Activated naive CD8-positive, alpha-beta T cell treated with anti-CD3 and anti-CD28 coated beads for 36 hours (primary cell): Measurements from ENCODE around the gene TRIM52. TPM values are rescaled to one million over a fixed set of nuclear protein-coding genes. Genes with fewer than 3 reads are reported as not detected.

Experiments used
- DNase-seq: peaks from one replicate; pipeline ENCODE4 v3.0.0; 2021
- H3K27ac Mint-ChIP-seq: one replicate; pipeline ENCODE4 v1.8.0; 2022; ENCODE audit warnings: mild to moderate bottlenecking, moderate library complexity, mixed read lengths
- H3K27me3 Mint-ChIP-seq: one replicate; pipeline ENCODE4 v1.8.0; 2022; ENCODE audit warnings: mild to moderate bottlenecking, mixed read lengths
- H3K36me3 Mint-ChIP-seq: one replicate; pipeline ENCODE4 v1.8.0; 2021; ENCODE audit warnings: mild to moderate bottlenecking, mixed read lengths
- H3K4me1 Mint-ChIP-seq: one replicate; pipeline ENCODE4 v1.8.0; 2021; ENCODE audit warnings: mixed read lengths
- H3K4me3 Mint-ChIP-seq: one replicate; pipeline ENCODE4 v1.8.0; 2022; ENCODE audit warnings: mild to moderate bottlenecking, moderate library complexity, mixed read lengths
- H3K9me3 Mint-ChIP-seq: one replicate; pipeline ENCODE4 v1.8.0; 2022; ENCODE audit warnings: mixed read lengths
- total RNA-seq, 2 experiments: library from RNA; stranded (reverse); gene quantifications; one replicate each; pipeline ENCODE4 v1.2.3, GENCODE V29; 2021

TRIM52 gene
- total RNA-seq, 2 experiments from 2014 or later: 9.6 to 11.2 TPM

DNA sequence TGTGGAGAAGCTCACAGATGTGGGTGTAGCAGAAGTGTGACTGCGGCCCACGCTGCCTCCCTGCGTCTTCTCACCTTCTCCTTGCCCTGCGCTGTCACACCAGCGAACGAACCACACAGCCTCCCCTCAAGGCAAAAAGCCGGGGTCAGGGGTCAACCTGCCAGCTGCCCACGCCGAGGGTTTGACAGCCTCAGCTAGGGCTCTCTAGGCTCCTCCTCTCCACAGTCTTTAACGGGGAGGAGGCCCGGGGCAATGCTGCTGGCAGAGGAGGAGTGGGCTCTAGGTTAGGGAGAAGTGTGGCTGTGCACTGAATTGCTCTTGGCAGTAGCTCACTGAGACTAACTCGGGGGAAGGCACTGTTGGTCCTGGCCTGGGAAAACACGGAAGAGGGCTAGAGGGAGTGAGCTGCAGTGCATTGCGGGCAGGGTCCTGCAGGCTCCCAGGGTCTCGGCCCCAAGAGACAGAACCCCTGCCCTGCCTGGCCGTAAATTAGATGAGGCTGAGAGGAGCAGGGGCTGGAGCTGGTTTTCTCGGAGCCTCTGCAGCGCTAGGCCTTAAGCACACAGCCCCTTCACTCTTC lies 4.2 kb upstream of the TRIM52 start:
- Mint-ChIP-seq H3K9me3 (no peaks in the 10 kb centered on the region), H3K36me3 (peaks cover 13% of the 10 kb centered on the region), H3K27ac (no peak overlapping the region), H3K4me1 (no peaks in the 10 kb centered on the region), H3K27me3 (no peaks in the 10 kb centered on the region), H3K4me3 (no peak overlapping the region)
- no peak for DNase-seq

DNA sequence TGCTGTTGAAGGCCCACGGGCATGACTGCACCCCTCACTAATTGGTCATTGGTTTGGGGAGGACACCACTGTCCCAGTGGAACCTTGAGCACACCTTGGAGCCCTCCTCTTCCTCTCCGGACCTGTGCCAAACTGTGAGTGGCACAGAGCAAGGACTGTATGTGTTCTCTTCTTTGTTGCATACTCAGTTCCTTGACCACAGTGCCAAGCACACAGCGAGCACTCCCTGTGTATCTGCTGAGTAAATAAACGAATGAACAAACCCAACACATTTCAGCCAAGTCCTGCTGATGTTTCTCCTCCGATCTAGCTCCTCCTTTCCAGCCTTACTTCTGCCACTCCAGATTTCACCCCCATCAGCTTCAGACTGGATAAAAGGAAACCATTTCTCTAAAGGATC lies 2.7 kb upstream of the TRIM52 start:
- H3K9me3 Mint-ChIP-seq: no peaks in the 10 kb centered on the region
- H3K36me3 Mint-ChIP-seq: peaks cover 16% of the 10 kb centered on the region
- H3K4me3 Mint-ChIP-seq: no peak overlapping the region
- no peak for DNase-seq
- peak overlapping the region; percentile 49 for H3K27ac Mint-ChIP-seq
- peaks cover 7% of the 10 kb centered on the region for H3K4me1 Mint-ChIP-seq
- no peaks in the 10 kb centered on the region for H3K27me3 Mint-ChIP-seq

DNA sequence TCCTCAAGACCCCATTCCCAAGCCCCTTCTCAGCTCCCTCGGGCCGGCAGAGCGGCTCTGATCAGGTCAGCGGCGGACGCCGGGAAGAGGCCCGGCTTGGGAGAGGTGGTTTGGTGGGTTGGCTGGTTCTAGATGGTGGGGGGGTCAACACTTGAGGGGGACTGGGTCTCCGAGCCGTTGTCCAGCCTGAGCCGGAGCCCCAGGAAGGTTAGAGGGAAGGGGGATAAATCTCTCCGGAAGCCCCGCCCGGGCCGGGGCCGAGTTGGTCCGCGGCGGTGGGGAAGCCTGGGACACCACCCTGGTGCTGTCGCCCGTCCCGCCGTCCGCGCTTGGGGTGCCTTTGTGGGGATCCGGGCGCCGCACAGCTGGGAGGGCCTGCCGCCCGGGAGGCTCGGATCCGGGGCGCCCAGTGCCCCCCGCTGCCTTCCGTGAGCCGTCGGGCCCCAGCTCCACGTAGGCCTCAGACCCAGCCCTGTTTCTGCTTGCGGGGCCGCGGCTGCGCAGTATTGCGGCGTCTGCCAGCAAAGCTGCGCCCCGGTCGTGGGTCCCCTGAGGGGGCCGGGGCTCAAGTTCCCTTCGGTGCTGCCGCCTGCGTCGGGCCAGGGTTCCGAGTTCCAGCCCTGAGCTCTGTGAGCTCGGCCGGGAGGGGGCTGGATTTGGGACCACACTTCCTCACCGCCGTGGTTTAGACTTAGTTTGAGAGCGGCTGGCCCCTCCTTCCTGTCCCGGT lies 542 bp upstream of the TRIM52 start:
- Mint-ChIP-seq H3K27me3 (no peaks in the 10 kb centered on the region), H3K27ac (peak overlapping the region; percentile 92), H3K36me3 (peaks cover 31% of the 10 kb centered on the region), H3K4me3 (peak overlapping the region; percentile 93), H3K4me1 (peaks cover 22% of the 10 kb centered on the region), H3K9me3 (no peaks in the 10 kb centered on the region)
- DNase-seq: peak; percentile 77

DNA sequence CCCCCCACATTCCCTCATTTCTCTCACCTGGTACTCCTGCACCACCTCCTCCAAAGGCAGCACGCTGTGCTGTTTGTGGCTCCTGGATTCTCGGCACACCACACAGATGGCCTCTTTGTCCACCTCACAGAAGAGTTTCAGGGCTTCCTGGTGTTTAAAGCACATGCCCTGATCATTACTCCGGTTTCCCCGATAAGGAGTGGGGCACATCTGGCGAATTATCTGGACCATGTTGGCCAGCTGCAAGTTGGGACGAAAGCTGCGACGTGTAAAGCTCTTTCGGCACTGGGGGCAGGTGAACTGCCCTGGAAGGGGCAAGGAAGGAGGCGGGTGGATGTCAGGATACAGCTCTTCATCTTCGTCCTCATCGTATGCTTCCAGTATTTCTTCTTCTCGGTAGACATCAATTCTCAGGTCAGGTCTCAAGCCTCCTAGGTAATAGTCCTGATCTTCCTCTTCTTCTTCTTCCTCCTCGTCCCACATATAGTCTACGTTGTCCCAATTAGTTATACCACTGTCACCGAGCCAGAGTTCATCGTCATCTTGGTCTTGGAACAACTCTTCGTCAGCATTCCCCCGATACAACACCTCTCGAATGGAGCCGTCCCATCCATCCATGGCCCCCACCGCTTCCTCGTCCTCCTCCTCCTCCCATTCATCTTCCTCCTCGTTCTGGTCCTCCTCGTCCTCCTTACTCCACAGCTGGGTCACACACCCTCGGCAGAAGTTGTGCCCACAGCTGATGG lies 796 bp downstream of the TRIM52 start:
- Mint-ChIP-seq H3K27ac (peak overlapping the region; percentile 92), H3K27me3 (no peaks in the 10 kb centered on the region), H3K4me1 (peaks cover 34% of the 10 kb centered on the region), H3K9me3 (no peaks in the 10 kb centered on the region), H3K4me3 (peak overlapping the region; percentile 93), H3K36me3 (peaks cover 43% of the 10 kb centered on the region)
- DNase-seq: no peak

DNA sequence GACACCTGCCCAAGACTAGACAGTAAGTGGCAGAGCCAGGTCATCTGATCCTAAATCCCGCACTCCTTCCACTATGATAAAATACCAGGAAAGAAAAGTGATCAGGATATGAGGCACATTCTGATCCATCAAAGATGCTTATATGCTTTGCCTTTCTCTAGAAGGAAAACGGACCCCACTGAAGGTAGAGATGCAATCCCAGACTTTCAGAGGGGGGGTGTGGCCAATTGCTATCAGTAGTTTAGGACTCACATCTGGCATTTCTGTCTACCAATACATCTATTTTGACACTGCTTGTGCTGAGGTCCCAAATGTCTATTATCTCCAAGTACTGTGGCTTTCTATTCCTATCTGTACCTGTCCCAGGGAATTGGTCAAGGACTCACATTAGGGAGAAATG lies 1.7 kb downstream of the TRIM52 start:
- H3K4me3 Mint-ChIP-seq: peak overlapping the region; percentile 93
- peaks cover 49% of the 10 kb centered on the region for H3K36me3 Mint-ChIP-seq
- peaks cover 42% of the 10 kb centered on the region for H3K4me1 Mint-ChIP-seq
- H3K27me3 Mint-ChIP-seq: no peaks in the 10 kb centered on the region
- no peak for DNase-seq
- H3K27ac Mint-ChIP-seq: no peak overlapping the region
- H3K9me3 Mint-ChIP-seq: no peaks in the 10 kb centered on the region

DNA sequence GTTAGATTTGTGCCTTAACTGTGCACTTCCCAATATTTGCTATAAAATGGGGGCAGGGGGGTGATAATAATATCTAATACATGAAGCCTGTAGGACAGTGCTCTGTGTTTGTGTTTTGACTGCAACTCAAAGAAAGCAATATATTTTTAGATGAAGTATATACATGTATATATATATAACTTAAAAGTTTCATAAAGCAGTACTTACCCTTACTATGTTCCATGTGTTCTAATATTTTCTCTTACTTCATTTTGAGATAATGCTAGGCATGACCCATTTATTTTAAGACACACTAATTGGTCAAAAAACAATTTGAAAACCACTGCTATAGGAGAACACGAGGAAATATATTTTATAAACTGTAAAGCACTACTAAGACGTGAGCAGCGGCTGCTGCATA lies 2.4 kb downstream of the TRIM52 start:
- H3K27me3 Mint-ChIP-seq: no peaks in the 10 kb centered on the region
- no peak for DNase-seq
- no peak overlapping the region for H3K27ac Mint-ChIP-seq
- peaks cover 45% of the 10 kb centered on the region for H3K4me1 Mint-ChIP-seq
- no peaks in the 10 kb centered on the region for H3K9me3 Mint-ChIP-seq
- peaks cover 49% of the 10 kb centered on the region for H3K36me3 Mint-ChIP-seq
- H3K4me3 Mint-ChIP-seq: peak overlapping the region; percentile 93

DNA sequence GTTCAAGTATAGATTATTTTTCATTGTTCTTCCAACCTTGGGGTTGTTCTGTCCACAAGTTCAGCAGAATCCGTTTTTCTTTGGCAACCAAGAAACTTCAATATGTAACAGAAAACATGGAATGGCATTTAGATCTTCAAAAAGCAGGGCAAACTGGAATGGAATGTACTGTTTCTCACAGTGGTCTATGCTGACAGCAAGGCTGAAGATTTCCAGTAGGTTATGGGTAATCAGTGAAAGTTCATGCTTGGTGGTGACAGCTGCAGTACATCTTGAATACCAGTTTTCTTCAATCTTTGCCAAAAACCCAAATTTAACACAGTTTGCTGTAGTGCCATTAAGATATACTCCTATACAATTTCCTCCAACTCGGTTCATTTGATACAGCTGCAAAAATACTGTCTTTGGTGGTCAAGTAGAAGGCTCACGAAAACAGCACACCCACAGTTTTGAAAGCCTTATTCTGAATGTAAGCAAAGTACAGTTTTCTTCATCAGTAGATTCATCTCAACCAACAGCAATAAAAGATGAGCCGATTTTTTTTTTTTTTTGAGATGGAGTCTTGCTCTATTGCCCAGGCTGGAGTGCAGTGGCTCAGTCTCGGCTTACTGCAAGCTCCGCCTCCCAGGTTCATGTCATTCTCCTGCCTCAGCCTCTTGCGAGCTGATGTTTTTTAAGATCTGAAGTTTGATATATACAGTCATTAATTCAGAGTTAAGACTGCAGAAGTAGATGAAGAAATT lies 4.9 kb downstream of the TRIM52 start:
- DNase-seq: no peak
- no peak overlapping the region for H3K4me3 Mint-ChIP-seq
- H3K9me3 Mint-ChIP-seq: no peaks in the 10 kb centered on the region
- no peaks in the 10 kb centered on the region for H3K27me3 Mint-ChIP-seq
- H3K36me3 Mint-ChIP-seq: peaks cover 52% of the 10 kb centered on the region
- peaks cover 54% of the 10 kb centered on the region for H3K4me1 Mint-ChIP-seq
- no peak overlapping the region for H3K27ac Mint-ChIP-seq

DNA sequence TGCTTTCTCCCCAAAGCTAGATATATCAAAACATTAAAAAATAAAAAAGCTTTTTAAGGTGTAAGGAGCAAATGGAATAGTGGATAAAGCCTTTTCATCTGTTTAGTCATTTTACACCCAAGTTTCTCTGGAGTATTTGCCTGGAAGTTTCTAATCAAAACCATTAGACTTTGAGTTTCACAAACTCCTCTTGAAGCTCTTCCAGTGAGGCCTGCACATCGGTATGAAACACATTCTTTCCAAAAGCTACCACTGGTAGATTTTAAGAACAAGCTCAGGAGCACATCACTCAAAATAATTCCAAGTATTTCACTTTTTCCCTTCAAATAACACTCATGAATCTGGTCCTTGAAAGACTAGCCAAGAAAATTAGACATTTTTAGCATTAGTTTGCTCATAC lies 5.7 kb downstream of the TRIM52 start:
- Mint-ChIP-seq H3K9me3 (no peaks in the 10 kb centered on the region), H3K4me1 (peaks cover 59% of the 10 kb centered on the region), H3K27me3 (no peaks in the 10 kb centered on the region), H3K36me3 (peaks cover 54% of the 10 kb centered on the region), H3K27ac (no peak overlapping the region), H3K4me3 (no peak overlapping the region)
- no peak for DNase-seq

DNA sequence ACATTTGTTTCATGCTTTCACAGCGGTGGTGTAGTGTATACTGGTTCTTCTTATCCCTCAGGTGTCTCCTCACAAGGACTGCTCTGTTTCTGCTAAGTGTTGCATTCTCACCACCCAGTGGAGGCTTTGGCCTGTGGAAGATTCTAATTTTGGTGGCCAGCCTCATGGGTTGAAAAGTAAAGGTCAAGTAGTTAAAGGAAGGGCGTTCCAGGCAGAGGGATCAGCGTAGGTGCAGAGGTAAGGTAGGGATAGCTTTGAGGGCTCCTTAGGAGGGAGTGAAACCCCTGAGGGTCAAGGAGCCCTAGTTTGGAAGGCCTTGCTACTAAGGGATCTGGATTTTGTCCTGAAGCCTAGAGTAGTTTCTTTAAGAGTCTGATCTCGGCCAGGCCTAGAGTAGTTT lies 12.7 kb downstream of the TRIM52 start:
- Mint-ChIP-seq H3K36me3 (peaks cover 43% of the 10 kb centered on the region), H3K4me3 (peak overlapping the region; percentile 95), H3K4me1 (peaks cover 53% of the 10 kb centered on the region), H3K27me3 (no peaks in the 10 kb centered on the region), H3K27ac (peak overlapping the region; percentile 90), H3K9me3 (no peaks in the 10 kb centered on the region)
- no peak for DNase-seq

DNA sequence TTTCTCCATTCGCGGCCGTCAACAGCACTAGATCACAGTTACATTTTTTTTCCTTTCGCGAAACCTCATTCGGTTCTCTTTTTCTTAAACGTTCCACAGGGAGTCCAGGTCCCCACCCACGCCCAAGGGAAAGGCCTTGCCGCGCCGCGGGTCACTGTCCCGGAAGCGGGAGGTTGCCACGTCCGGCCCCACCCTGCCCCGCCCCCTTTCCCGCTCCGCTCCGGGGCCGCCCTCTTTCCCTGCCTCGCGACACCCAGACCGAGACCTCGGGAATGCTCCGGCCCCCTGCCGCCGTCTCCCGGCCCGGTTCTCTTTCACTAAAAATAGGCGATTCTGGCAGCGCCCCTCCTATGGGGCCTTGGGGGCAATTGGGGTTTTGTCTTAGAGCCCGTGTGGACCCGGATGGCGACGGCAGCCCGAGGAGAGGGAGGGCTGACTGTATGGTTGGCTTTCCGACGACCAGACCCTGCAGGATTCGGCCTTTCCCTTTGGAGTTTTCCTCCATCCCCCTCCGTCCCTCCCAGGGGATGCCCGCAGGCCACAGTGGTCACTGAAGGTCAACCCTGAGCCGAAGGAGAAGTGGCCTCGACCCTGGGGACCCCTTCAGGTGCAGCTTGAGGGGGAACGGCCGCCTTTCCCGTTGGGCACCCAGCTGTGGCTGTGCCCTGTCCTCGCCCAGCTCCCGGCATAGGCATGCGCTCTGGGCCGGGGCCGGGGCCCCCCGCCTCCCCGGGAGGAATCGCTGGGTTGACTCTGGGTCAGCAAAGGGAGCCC lies 14.5 kb downstream of the TRIM52 start:
- Mint-ChIP-seq H3K36me3 (peaks cover 58% of the 10 kb centered on the region), H3K4me3 (peak overlapping the region; percentile 95), H3K9me3 (no peaks in the 10 kb centered on the region), H3K4me1 (peaks cover 54% of the 10 kb centered on the region), H3K27ac (peak overlapping the region; percentile 99), H3K27me3 (peaks cover 6% of the 10 kb centered on the region)
- peak; percentile 87 for DNase-seq

DNA sequence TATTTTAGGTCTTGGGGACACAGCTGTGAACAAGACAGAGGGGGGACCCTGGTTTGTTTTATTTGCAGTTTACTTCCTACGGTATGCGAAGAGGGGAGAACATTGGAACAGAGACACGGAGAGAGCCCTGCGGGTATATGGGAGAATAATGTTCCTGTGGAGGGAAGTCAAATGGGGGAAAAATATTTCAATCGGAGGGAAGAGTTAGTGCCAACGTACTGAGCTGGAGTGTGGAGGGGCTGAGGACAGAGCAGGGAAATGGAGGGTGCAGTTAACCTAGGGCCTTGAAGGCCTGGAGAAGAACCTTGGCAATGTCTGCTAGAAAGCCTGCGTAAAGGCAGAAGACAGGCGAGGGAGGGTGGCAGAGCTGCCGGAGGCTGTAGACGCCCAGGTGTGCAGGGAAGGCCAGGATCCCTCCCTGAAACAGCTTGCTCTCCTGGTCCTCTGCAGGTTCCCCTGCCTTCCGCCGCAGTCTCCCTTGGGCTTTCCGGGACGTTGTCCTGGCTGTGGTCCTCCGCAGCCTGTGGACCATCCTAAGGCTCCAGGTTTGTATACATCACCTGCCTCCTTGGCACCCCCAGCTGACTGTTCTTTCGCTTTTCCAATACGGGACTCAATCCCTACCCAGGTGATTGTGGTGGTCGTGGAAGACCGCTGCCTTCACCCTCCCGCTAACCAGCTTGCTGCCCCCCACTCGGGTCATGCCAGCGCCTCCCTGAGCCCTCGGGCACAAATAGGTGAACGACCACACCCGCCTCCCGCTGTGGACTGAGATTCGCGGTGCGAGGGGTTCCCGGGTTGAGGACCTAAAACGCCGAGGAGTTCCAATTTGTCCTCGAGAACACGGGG lies 15.3 kb downstream of the TRIM52 start:
- no peaks in the 10 kb centered on the region for H3K9me3 Mint-ChIP-seq
- peaks cover 54% of the 10 kb centered on the region for H3K4me1 Mint-ChIP-seq
- H3K36me3 Mint-ChIP-seq: peaks cover 64% of the 10 kb centered on the region
- H3K27me3 Mint-ChIP-seq: peaks cover 10% of the 10 kb centered on the region
- peak overlapping the region; percentile 99 for H3K27ac Mint-ChIP-seq
- DNase-seq: no peak
- peak overlapping the region; percentile 95 for H3K4me3 Mint-ChIP-seq

DNA sequence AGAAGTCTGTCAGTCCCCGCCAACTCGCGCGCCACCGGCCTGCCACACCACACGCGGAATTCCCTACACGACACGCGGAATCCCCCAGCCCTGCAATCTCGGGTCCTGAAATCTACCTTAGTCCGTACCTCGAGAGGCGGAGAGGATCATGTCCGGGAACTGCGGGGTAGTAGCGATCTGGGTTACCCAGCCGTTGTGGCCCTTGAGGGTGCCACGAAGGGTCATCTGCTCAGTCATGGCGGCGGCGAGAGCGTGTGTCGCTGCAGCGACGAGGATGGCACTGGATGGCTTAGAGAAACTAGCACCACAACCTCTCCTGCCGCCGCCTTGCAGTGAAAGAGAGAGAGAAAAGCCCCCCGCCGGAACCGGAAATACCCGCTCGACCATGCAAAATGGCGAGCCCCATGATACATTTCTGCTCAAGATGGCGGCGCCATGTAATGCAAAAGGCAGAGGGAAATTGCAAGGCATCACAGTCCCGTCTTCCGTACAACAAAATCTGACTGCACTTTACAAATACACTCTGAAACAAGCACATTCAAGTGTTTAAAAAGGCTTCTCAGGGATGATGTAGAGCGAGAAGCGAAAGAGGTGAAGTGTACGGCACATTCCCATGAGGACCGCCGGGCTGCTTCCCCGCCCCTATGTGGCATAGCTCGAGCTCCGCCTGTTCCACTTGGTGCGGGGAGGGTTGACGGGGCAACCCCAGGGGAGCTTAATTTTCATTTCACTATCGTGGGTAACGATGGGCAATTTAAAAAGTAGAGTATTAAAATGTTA lies 17.2 kb downstream of the TRIM52 start, which contains the start of gene RACK1:
Gene RACK1 (minus strand): TSS at position 343 of the 780 bp plus-strand sequence. CDS start 106 bp downstream, at position 237.
- no peaks in the 10 kb centered on the region for H3K9me3 Mint-ChIP-seq

DNA sequence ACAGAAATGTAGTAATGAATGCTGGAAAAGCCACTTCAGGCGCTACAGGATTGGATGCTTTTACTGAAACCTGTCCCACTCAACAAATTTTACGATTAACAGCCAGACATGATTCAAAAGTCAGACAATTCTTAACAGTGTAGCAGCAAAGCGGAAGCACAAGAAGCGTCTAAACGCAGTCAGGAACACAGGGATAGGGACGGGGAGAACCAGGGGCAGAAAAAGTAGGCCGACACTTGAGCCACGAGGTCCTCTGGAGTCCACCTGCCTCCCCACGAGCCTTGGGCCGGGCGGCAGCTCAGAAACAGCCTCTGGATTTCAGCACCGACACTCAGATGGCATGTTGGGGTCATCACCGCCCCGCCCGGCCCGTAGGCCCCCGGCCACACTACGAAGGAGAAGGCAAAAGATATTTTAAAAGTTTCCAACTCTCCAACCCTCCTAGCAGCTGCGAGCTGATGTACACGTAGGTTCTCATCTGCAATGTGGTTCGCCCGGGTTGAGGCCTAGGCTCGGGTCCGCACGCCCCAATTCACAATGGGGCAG lies 17.9 kb downstream of the TRIM52 start:
- peaks cover 67% of the 10 kb centered on the region for H3K36me3 Mint-ChIP-seq
- peaks cover 44% of the 10 kb centered on the region for H3K4me1 Mint-ChIP-seq
- H3K27me3 Mint-ChIP-seq: peaks cover 14% of the 10 kb centered on the region
- DNase-seq: no peak
- peak overlapping the region; percentile 99 for H3K27ac Mint-ChIP-seq
- H3K4me3 Mint-ChIP-seq: peak overlapping the region; percentile 99
- no peaks in the 10 kb centered on the region for H3K9me3 Mint-ChIP-seq

More for the DNA sequence above, 17.2 kb downstream of the TRIM52 start, which contains the start of gene RACK1:
- peaks cover 66% of the 10 kb centered on the region for H3K36me3 Mint-ChIP-seq
- peak within 1 kb of the TSS; percentile 99 for H3K27ac Mint-ChIP-seq
- H3K4me1 Mint-ChIP-seq: peaks cover 44% of the 10 kb centered on the region
- peak; percentile 85 for DNase-seq
- H3K4me3 Mint-ChIP-seq: peak within 1 kb of the TSS; percentile 99
- peaks cover 10% of the 10 kb centered on the region for H3K27me3 Mint-ChIP-seq
